GM21717 (cell line): ENCODE results near the gene ERN1.

Experiments
- ATAC-seq: cut with Tn5 transposase; IDR thresholded peaks from one replicate; pipeline ENCODE4 v1.9.1; 2021; ENCODE audit warnings: mild to moderate bottlenecking, moderate library complexity; ENCODE audit not compliant: unreplicated experiment

ERN1 gene

GRCh38 chr17:64038331-64039105, 91.4 kb downstream of the ERN1 start:
- ATAC-seq = no peak

GRCh38 chr17:64037802-64038201, 92.1 kb downstream of the ERN1 start:
- ATAC-seq = no peak

GRCh38 chr17:64037180-64037579, 92.8 kb downstream of the ERN1 start:
- ATAC-seq = no peak

GRCh38 chr17:64036198-64036922, 93.6 kb downstream of the ERN1 start:
- no peak for ATAC-seq

GRCh38 chr17:64032081-64032480, 97.9 kb downstream of the ERN1 start:
- no peak for ATAC-seq

DNA sequence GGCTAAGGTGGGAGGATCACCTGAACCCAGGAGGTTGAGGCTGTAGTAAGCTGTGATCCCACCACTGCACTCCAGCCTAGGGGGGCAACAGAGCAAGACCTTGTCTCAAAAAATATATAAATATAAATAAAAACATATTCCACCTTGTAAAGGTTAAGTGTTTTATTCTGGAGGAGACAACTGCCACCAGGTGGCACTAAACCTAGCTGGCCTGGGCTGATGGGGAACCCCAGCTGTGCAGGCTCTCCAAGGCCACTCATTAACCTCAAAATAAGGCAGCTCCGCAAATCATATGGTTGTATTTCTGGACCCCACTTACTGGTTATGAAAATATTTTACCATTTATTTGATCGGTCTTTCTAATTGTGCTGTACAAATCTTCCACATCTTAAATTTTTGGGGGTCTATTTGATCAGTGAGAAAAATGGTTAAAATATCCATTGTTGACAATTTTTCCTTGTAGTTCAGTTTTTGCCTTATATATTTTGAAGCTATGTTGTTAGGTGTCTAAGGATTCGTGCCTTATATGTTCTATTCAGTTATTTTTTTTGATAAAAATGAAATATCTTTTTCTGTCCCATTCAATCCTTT, 101.0 kb downstream of the ERN1 start:
- ATAC-seq = no peak

GRCh38 chr17:64025732-64026294, 104.1 kb downstream of the ERN1 start:
- ATAC-seq = no peak

DNA sequence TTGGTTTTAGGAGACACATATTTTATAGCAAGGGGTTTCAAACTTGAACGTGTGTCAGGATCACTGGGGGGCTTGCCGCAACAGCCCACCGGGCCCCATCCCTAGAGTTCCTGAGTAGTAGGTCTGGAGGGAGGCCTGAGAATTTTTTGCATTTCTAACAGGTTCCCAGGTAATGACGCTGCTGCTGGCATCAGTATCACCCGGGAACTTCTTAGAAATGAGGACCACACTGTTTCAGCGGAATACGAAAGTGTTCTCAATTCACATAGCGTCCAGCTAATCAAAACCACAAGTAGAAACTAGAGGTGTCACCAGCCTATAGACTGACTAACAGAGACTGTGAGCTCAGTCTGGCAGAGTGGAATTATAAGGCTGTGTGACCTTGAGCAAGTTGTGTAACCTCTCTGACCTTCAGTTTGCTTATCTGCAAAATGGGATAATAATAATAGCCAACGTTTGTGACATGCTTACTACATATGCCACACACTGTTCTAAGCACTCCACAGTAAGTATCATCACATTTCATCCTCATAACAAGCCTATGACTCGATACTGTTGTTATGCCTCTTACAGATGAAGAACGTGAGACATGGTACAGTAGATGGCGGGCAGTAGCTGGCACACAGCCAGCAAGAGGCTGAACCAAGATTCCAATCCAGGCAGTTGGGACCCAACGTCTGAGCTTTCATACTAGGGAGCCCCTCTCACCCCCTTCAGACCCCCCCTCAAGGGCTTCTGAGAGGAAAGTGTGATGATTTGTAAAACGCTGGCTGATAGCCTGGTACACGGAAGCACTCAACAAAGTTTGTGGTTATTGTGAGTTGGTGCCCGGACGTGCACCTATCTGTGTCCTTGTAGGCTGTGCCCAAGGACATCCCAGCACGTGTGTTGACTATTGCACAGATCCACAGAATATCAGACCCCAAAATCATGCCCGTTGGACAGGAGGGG, 104.9 kb downstream of the ERN1 start:
- no peak for ATAC-seq

- ATAC-seq = no peak
Observed at GRCh38 chr17:64024215-64024654, 105.7 kb downstream of the ERN1 start.

DNA sequence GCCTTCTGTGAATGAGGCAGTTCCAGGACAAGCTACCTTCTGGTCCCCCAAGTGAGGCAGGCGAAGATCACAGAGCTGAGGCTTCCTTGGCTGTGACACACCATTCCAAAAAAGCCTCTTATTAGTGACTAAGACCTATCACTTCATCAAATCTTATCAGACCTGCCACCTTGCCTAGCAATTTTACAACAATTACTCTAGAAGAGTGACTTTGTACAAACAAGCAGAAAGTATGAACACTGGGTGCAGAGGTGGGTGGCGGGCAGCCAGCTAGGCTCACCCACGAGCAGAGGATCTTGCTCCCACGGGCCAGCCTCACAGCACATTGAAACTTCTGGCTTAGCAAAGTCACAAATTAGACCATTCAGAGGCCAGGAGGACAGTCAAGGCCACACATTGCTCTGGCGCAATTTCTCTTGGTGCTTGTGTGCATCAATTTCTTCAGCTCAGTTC, 107.3 kb downstream of the ERN1 start:
- no peak for ATAC-seq

GRCh38 chr17:64020056-64020766, 109.7 kb downstream of the ERN1 start, which contains the start of gene ICAM2:
Gene ICAM2 (minus strand): TSS chr17:64020633. CDS start chr17:64006691, 13,942 bp downstream.
- ATAC-seq = peak; percentile 60

DNA sequence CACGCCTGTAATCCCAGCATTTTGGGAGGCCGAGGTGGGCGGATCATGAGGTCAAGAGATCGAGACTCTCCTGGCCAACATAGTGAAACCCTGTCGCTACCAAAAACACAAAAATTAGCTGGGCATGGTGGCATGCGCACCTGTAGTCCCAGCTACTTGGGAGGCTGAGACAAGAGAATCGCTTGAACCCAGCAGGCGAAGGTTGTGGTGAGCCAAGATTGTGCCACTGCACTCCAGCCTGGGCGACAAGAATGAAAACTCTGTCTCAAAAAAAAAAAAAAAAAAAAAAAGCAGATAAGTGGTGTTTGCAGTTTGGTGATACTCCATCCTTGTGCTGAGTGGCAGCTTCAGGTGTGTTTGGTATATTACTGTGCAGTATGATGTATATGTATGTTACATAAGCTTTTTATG, 110.4 kb downstream of the ERN1 start:
- peak; percentile 4 for ATAC-seq

DNA sequence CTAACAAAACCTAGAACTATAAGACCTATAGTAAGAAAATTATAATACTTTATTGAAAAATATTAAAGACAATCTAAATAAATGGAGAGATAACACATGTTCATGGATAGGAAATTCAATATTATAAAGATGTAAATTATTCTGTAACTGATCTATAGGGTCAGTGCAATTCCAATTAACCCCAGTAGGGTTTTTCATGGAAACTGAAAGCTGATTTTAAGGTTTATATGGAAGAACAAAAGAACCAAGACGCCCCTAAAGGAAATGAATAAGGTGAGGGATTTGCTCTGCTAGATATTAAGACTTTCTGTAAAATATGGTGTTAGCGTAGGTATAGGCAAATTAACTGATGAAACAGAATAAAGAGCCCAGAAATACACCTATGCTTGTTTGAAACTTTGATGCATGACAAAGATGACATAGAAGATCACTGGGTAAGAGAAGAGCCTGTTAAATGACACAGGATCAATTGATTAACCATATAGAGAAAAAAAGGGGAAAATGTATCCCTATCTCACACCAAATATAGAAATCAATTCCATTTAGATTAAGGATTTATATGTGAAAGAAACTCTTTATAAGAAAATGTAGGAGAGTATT, 112.5 kb downstream of the ERN1 start:
- ATAC-seq = no peak

DNA sequence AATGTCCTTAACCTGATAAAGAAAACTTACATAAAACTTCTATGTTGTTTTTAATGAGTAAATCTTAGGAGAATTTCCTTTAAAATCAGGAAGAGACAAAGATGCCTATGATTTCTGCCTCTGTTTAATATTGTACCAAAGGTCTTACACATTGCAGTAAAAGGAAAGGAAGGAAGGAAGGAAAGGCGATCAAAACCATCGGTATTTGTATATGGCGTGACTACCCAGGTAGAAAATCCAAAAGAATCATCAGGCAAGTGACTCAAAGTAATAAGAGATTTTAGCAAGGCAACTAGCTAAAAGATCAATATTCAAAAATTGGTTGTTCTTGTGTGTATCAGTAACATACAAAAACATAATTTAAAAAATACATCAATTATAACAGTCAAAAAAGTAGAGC, 113.0 kb downstream of the ERN1 start:
- no peak for ATAC-seq

GRCh38 chr17:64016231-64016784, 113.6 kb downstream of the ERN1 start:
- ATAC-seq = no peak

- no peak for ATAC-seq
Observed at GRCh38 chr17:64015447-64015846, 114.5 kb downstream of the ERN1 start.

GRCh38 chr17:64009571-64010402, 120.2 kb downstream of the ERN1 start:
- ATAC-seq = no peak

- ATAC-seq = no peak
Observed at GRCh38 chr17:64008830-64009229, 121.1 kb downstream of the ERN1 start.
